Endodermal cell (in vitro differentiated cells): Measurements from ENCODE around the gene TSPAN3. TPM values are rescaled to one million over a fixed set of nuclear protein-coding genes. Genes with fewer than 3 reads are reported as not detected.
A peak's percentile ranks its signal among the peaks of the same experiment; 100 is the strongest.

Experiments used
- DNase-seq: peaks from one replicate; pipeline ENCODE4 v3.0.0-alpha.2; 2017
- H3K27ac ChIP-seq: 2 replicates; pipeline ENCODE4 v1.5.1; 2013; ENCODE audit warnings: mild to moderate bottlenecking, low read depth, low read length, moderate library complexity
- H3K27me3 ChIP-seq: 2 replicates; pipeline ENCODE4 v1.6.1; 2013; ENCODE audit warnings: mild to moderate bottlenecking, low read length, moderate library complexity; ENCODE audit not compliant: insufficient read depth, control insufficient read depth, poor library complexity, severe bottlenecking
- H3K36me3 ChIP-seq: 2 replicates; pipeline ENCODE4 v1.7.0; 2013; ENCODE audit warnings: mild to moderate bottlenecking, low read length, moderate library complexity; ENCODE audit not compliant: control insufficient read depth, insufficient read depth
- H3K4me1 ChIP-seq: one replicate; pipeline ENCODE4 v1.7.0; 2013; ENCODE audit warnings: low read length; ENCODE audit not compliant: control insufficient read depth, insufficient read depth
- H3K4me3 ChIP-seq: 2 replicates; pipeline ENCODE4 v1.5.1; 2013; ENCODE audit warnings: mild to moderate bottlenecking, low read length, moderate library complexity
- H3K9ac ChIP-seq: 2 replicates; pipeline ENCODE4 v1.6.1; 2013; ENCODE audit warnings: mild to moderate bottlenecking, low read length, moderate library complexity; ENCODE audit not compliant: poor library complexity, severe bottlenecking; ENCODE audit errors: extremely low read depth
- H3K9me3 ChIP-seq: 2 replicates; pipeline ENCODE4 v1.6.1; 2013; ENCODE audit warnings: mild to moderate bottlenecking, low read length, moderate library complexity; ENCODE audit not compliant: control insufficient read depth
- H3K27ac Mint-ChIP-seq: 2 replicates; pipeline ENCODE4 v1.8.0; 2020; ENCODE audit warnings: mixed read lengths
- H3K27me3 Mint-ChIP-seq: 2 replicates; pipeline ENCODE4 v1.8.0; 2021; ENCODE audit warnings: mild to moderate bottlenecking, mixed read lengths; ENCODE audit not compliant: insufficient read depth
- H3K36me3 Mint-ChIP-seq: 2 replicates; pipeline ENCODE4 v1.8.0; 2020; ENCODE audit warnings: low read depth, mixed read lengths
- H3K4me1 Mint-ChIP-seq: 2 replicates; pipeline ENCODE4 v1.8.0; 2020; ENCODE audit warnings: mixed read lengths
- H3K4me3 Mint-ChIP-seq: 2 replicates; pipeline ENCODE4 v1.8.0; 2020; ENCODE audit warnings: mild to moderate bottlenecking, moderate library complexity, mixed read lengths
- H3K9me3 Mint-ChIP-seq: 2 replicates; pipeline ENCODE4 v1.8.0; 2020; ENCODE audit warnings: mild to moderate bottlenecking, mixed read lengths
- WGBS, 2 experiments: methylation state at CpG; one replicate each; pipeline versions ENCODE4 v1.1.5 to v1.1.7; 2013; ENCODE audit warnings: missing lambda C conversion rate in 2 of 2, mixed read lengths in 1 of 2; ENCODE audit not compliant: insufficient coverage in 1 of 2, insufficient read length in 1 of 2; 5-methylcytosine and 5-hydroxymethylcytosine counted together
- total RNA-seq, 2 donors: library from RNA; stranded (reverse); fragmentation: NEBNext Ultra II Directional in 1 of 2; extraction: Animal tissue kit (Norgen Biotek cat#: 25700) in 1 of 2; gene quantifications; 2 replicates in 1 of 2; 3 replicates in 1 of 2; pipeline ENCODE4 v1.2.1, GENCODE V29; 2021
- TF ChIP-seq, protein P1 (sequence below): fragments of 200-600 bp; sonication (generic); conservative IDR thresholded peaks from 2 replicates; pipeline ENCODE4 v1.5.0; 2021; ENCODE audit warnings: antibody characterized with exemption, mild to moderate bottlenecking

Gene TSPAN3
- total RNA-seq, 2 donors from 2014 or later = 188 to 211 TPM

DNA sequence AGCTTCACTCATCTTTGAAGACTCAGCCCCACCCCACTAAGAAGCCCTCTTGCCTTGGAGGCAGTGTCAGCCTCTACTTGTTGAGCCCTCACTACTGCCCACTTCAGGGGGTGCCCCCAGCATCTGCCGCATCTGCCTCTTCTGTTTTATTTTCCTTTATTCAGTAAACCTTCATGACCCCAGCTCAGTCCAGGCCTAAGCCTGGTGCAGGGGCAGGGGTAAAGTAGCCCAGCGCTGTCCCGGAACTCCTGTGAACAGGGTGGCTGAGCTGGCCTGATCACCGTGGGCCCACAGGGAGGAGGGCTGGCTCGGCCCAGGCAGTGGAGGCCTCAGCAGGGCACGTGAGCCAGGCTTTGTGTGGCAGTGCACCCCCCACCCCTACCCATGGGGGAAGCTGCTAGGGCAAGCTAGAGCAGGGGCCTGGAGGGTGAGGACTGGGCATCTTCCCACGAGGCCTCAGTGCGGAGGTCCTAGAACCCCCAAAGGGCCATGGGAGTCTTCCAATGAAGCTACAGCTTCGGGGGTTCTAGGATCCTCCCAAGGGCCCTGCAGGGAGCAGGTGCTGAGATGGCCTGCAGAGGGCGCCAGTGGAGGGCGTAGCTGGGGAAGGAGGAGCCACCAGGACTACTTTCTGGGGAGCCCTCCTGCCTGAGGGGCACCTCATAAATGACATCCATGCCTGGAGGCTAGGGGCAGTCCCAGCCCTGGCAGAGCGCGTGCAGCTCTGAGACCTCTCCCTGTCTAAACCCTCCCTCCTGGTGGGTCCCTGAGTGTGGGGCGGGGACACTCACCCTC lies 36.0 kb downstream of the TSPAN3 start:
- 87 to 91% methylated on average over 7 to 14 of the region's 14 CpGs for WGBS, 2 experiments
- Histone ChIP-seq H3K27ac (no peak overlapping the region), H3K4me1 (peaks cover 7% of the 10 kb centered on the region), H3K4me3 (no peak overlapping the region), H3K27me3 (no peaks in the 10 kb centered on the region), H3K36me3 (no peaks in the 10 kb centered on the region), H3K9me3 (no peaks in the 10 kb centered on the region), H3K9ac (no peak overlapping the region)
- Mint-ChIP-seq H3K4me1 (peaks cover 11% of the 10 kb centered on the region), H3K27me3 (no peaks in the 10 kb centered on the region), H3K27ac (no peak overlapping the region), H3K4me3 (no peak overlapping the region), H3K9me3 (peaks cover 11% of the 10 kb centered on the region), H3K36me3 (peaks cover 12% of the 10 kb centered on the region)
- peak; percentile 87 for DNase-seq
- TF ChIP-seq, protein P1, sequence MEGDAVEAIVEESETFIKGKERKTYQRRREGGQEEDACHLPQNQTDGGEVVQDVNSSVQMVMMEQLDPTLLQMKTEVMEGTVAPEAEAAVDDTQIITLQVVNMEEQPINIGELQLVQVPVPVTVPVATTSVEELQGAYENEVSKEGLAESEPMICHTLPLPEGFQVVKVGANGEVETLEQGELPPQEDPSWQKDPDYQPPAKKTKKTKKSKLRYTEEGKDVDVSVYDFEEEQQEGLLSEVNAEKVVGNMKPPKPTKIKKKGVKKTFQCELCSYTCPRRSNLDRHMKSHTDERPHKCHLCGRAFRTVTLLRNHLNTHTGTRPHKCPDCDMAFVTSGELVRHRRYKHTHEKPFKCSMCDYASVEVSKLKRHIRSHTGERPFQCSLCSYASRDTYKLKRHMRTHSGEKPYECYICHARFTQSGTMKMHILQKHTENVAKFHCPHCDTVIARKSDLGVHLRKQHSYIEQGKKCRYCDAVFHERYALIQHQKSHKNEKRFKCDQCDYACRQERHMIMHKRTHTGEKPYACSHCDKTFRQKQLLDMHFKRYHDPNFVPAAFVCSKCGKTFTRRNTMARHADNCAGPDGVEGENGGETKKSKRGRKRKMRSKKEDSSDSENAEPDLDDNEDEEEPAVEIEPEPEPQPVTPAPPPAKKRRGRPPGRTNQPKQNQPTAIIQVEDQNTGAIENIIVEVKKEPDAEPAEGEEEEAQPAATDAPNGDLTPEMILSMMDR = peak; percentile 90

DNA sequence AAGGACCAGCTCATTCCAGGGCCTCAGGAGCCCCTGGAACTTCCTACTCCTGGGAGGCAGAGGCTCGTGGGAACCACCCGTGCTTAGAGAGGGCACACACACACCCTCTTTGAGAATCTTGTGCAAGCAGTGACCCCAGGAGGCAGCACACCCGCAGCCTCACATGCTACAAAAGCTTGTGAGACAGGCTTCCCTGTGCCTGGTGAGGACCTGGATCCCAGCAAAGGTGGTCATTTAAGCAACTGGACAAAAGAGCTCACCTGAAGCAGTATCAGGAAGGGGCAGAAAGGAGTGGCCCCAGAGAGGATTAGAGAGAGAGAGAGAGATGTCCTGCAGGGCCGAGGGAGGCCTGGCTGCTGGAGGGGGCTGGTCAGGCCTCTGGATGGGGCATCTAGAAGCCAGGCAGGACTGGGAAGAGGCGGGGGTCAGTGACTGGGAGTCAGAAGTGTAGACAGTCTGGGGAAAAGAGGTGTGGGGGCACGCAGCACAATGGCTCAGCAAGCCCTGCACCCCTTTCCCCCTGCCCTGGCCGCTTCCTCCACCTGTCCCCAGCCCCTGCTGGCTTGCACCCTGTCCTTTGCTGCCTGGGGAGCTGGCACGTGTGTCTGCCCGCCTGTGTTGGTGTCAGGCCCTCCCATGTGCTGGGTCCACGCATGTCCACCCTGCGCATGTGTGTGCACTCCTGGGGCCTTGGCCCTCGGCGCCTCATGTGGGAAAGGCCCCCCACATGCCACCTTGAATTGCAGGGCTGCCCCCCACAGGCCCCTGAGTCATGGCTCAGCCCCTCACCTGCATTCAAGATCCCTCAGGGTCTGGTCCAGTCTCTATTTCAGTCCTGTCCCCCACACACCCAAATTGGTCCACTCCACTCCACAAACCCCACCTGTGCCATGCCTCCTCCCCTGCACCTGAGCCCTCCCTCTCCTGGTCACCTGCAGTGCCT lies 36.9 kb downstream of the TSPAN3 start:
- H3K9me3 ChIP-seq = no peaks in the 10 kb centered on the region
- H3K27ac ChIP-seq = no peak overlapping the region
- TF ChIP-seq, protein P1 = no peak
- Mint-ChIP-seq H3K27me3 (peaks cover 3% of the 10 kb centered on the region), H3K4me3 (no peak overlapping the region), H3K36me3 (peaks cover 12% of the 10 kb centered on the region), H3K4me1 (peaks cover 11% of the 10 kb centered on the region), H3K27ac (peak overlapping the region; percentile 35), H3K9me3 (peaks cover 11% of the 10 kb centered on the region)
- H3K36me3 ChIP-seq = no peaks in the 10 kb centered on the region
- no peaks in the 10 kb centered on the region for H3K27me3 ChIP-seq
- H3K4me1 ChIP-seq = peaks cover 7% of the 10 kb centered on the region
- H3K9ac ChIP-seq = no peak overlapping the region
- no peak for DNase-seq
- 87 to 89% methylated on average over 11 to 13 of the region's 13 CpGs for WGBS, 2 experiments
- no peak overlapping the region for H3K4me3 ChIP-seq

DNA sequence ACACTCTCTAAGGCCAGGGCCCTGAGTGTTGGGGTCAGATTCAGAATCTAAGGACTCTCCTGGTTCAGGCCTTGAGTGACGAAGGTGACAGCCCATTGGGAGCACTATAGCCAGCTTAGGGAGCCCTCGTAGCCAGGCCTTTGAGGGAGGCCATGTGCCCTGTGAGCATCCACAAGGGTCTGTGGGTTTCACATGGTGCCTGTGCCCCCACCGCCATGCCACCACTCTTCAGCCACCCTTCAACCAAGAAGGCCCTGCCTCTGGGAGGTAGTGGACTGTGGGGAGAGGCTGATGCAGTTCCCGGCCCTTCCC lies 37.5 kb downstream of the TSPAN3 start:
- Histone ChIP-seq H3K9ac (no peak overlapping the region), H3K9me3 (no peaks in the 10 kb centered on the region), H3K4me3 (no peak overlapping the region), H3K36me3 (no peaks in the 10 kb centered on the region), H3K4me1 (peaks cover 7% of the 10 kb centered on the region), H3K27me3 (no peaks in the 10 kb centered on the region), H3K27ac (no peak overlapping the region)
- H3K36me3 Mint-ChIP-seq = peaks cover 12% of the 10 kb centered on the region
- peaks cover 11% of the 10 kb centered on the region for H3K9me3 Mint-ChIP-seq
- peaks cover 11% of the 10 kb centered on the region for H3K4me1 Mint-ChIP-seq
- no peak overlapping the region for H3K4me3 Mint-ChIP-seq
- TF ChIP-seq, protein P1 = no peak
- WGBS, 2 experiments = 83 to 97% methylated on average over 2 to 4 of the region's 4 CpGs
- DNase-seq = no peak
- H3K27me3 Mint-ChIP-seq = peaks cover 3% of the 10 kb centered on the region
- peak overlapping the region; percentile 35 for H3K27ac Mint-ChIP-seq
